Panc1 (cell line): ENCODE results near the gene DIDO1.

Source experiments
- CTCF ChIP-seq: fragments of 450-650 bp; IDR thresholded peaks from 2 replicates; pipeline ENCODE4 v1.5.1; 2017; ENCODE audit warnings: mild to moderate bottlenecking
- POLR2AphosphoS5 ChIP-seq: IDR thresholded peaks from 2 replicates; pipeline ENCODE4 v1.6.1; 2012; ENCODE audit warnings: mild to moderate bottlenecking, low read depth, low read length, moderate library complexity
- SIN3A ChIP-seq: IDR thresholded peaks from 2 replicates; pipeline ENCODE4 v1.6.1; 2012; ENCODE audit warnings: low read depth, mild to moderate bottlenecking, low read length, moderate library complexity, borderline replicate concordance; ENCODE audit not compliant: insufficient read depth
- TF ChIP-seq, protein P1 (sequence below), 2 experiments: IDR thresholded peaks; 2 replicates each; pipeline ENCODE4 v1.6.1; 2011 to 2012; ENCODE audit warnings: low read depth in 2 of 2, control low read depth in 1 of 2, low read length in 1 of 2, mild to moderate bottlenecking in 1 of 2, moderate library complexity in 1 of 2; ENCODE audit not compliant: insufficient read depth in 1 of 2

DNA sequence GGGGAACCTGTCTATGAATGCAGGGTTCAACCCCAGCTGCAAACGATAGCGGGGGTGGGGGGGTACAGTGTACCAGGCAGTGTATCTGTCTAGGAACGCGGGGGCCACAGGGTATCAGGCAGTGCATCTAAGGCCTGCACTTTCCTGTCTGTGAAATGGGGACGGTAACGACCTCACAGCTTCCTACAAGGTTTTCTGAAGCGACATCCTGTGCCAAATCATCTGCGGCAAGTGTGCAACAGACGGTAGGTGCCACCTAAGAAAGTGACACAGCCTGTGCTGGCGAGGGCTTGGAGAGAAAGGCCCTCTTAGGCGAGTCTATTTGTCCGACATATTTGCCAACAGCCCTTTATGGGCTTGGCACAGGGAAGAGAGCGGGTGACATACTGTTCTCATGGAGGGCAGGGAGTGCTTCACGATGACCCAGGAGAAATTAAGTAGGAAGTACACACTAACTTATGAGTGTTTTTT, 3.8 kb downstream of the DIDO1 start:
- TF ChIP-seq CTCF, result no peak
- no peak for TF ChIP-seq SIN3A
- TF ChIP-seq POLR2AphosphoS5, result no peak
- TF ChIP-seq, protein P1, sequence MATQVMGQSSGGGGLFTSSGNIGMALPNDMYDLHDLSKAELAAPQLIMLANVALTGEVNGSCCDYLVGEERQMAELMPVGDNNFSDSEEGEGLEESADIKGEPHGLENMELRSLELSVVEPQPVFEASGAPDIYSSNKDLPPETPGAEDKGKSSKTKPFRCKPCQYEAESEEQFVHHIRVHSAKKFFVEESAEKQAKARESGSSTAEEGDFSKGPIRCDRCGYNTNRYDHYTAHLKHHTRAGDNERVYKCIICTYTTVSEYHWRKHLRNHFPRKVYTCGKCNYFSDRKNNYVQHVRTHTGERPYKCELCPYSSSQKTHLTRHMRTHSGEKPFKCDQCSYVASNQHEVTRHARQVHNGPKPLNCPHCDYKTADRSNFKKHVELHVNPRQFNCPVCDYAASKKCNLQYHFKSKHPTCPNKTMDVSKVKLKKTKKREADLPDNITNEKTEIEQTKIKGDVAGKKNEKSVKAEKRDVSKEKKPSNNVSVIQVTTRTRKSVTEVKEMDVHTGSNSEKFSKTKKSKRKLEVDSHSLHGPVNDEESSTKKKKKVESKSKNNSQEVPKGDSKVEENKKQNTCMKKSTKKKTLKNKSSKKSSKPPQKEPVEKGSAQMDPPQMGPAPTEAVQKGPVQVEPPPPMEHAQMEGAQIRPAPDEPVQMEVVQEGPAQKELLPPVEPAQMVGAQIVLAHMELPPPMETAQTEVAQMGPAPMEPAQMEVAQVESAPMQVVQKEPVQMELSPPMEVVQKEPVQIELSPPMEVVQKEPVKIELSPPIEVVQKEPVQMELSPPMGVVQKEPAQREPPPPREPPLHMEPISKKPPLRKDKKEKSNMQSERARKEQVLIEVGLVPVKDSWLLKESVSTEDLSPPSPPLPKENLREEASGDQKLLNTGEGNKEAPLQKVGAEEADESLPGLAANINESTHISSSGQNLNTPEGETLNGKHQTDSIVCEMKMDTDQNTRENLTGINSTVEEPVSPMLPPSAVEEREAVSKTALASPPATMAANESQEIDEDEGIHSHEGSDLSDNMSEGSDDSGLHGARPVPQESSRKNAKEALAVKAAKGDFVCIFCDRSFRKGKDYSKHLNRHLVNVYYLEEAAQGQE (IDR thresholded peaks at IDR 0.05; ENCODE audit: insufficient read depth in 1 of 2, low read depth in 2 of 2, low read length in 1 of 2), result no peak
